ENCODE results near the gene STK36. TPM values are rescaled to one million over a fixed set of nuclear protein-coding genes. Genes with fewer than 3 reads are reported as not detected.

STK36 gene
- total RNA-seq, result 18.0 TPM

- DNase-seq (ENCODE audit: low read depth in 2 of 3, low spot score in 2 of 3), result peak; percentile 57 to 89 (median 83)
Observed at GRCh38 chr2:218671654-218672566, at the start of gene STK36, which contains the start of gene RNF25. TSS of gene STK36 (plus strand) at chr2:218672086. CDS start at chr2:218672830, 744 bp downstream. TSS of gene RNF25 (minus strand) at chr2:218672002. CDS start at chr2:218671970, 32 bp downstream.

- no peak for DNase-seq (ENCODE audit: low read depth in 2 of 3, low spot score in 2 of 3)
Observed at GRCh38 chr2:218622606-218623365, 49.1 kb upstream of the STK36 start.

GRCh38 chr2:218623366-218623705 is 48.5 kb upstream of the STK36 start:
- DNase-seq (ENCODE audit: low read depth in 2 of 3, low spot score in 2 of 3), result peak in 1 of 3 donors; percentile 1

GRCh38 chr2:218626369-218626768 is 45.5 kb upstream of the STK36 start:
- no peak for DNase-seq (ENCODE audit: low read depth in 2 of 3, low spot score in 2 of 3)

GRCh38 chr2:218627939-218628338 is 43.9 kb upstream of the STK36 start:
- DNase-seq (ENCODE audit: low read depth in 2 of 3, low spot score in 2 of 3), result no peak

- DNase-seq (ENCODE audit: low read depth in 2 of 3, low spot score in 2 of 3), result no peak
Observed at GRCh38 chr2:218631837-218632236, 40.0 kb upstream of the STK36 start.

- DNase-seq (ENCODE audit: low read depth in 2 of 3, low spot score in 2 of 3), result no peak
Observed at GRCh38 chr2:218635719-218636118, 36.2 kb upstream of the STK36 start.

- no peak for DNase-seq (ENCODE audit: low read depth in 2 of 3, low spot score in 2 of 3)
Observed at GRCh38 chr2:218638372-218638771, 33.5 kb upstream of the STK36 start.

- no peak for DNase-seq (ENCODE audit: low read depth in 2 of 3, low spot score in 2 of 3)
Observed at GRCh38 chr2:218642121-218642656, 29.7 kb upstream of the STK36 start.

- DNase-seq (ENCODE audit: low read depth in 2 of 3, low spot score in 2 of 3), result no peak
Observed at GRCh38 chr2:218642786-218643185, 29.1 kb upstream of the STK36 start.

GRCh38 chr2:218643751-218644310 is 28.1 kb upstream of the STK36 start:
- no peak for DNase-seq (ENCODE audit: low read depth in 2 of 3, low spot score in 2 of 3)

GRCh38 chr2:218644721-218645120 is 27.2 kb upstream of the STK36 start:
- no peak for DNase-seq (ENCODE audit: low read depth in 2 of 3, low spot score in 2 of 3)

- DNase-seq (ENCODE audit: low read depth in 2 of 3, low spot score in 2 of 3), result no peak
Observed at GRCh38 chr2:218645126-218645525, 26.8 kb upstream of the STK36 start.

- peak in 2 of 3 donors; percentile 47 to 68 for DNase-seq (ENCODE audit: low read depth in 2 of 3, low spot score in 2 of 3)
Observed at GRCh38 chr2:218648088-218648786, 23.6 kb upstream of the STK36 start.

GRCh38 chr2:218648787-218649100 is 23.1 kb upstream of the STK36 start:
- no peak for DNase-seq (ENCODE audit: low read depth in 2 of 3, low spot score in 2 of 3)

- no peak for DNase-seq (ENCODE audit: low read depth in 2 of 3, low spot score in 2 of 3)
Observed at GRCh38 chr2:218655751-218656150, 16.1 kb upstream of the STK36 start.

GRCh38 chr2:218658671-218659257 is 13.1 kb upstream of the STK36 start:
- peak in 2 of 3 donors; percentile 50 to 52 for DNase-seq (ENCODE audit: low read depth in 2 of 3, low spot score in 2 of 3)

- peak; percentile 69 to 96 (median 92) for DNase-seq (ENCODE audit: low read depth in 2 of 3, low spot score in 2 of 3)
Observed at GRCh38 chr2:218659258-218659987, 12.5 kb upstream of the STK36 start, which contains the start of the genes BCS1L and ZNF142. TSS of gene BCS1L (plus strand) at chr2:218659683. CDS start at chr2:218660988, 1,305 bp downstream. TSS of gene ZNF142 (minus strand) at chr2:218659623. CDS start at chr2:218656429, 3,194 bp downstream.

- DNase-seq (ENCODE audit: low read depth in 2 of 3, low spot score in 2 of 3), result no peak
Observed at GRCh38 chr2:218659988-218660358, 11.9 kb upstream of the STK36 start.
